Measurements from ENCODE around the gene PARP9.
"Not testable (repeated sequence)": the region's sequence is repeated elsewhere in the genome, so short reads cannot be mapped to it uniquely, and the experiment has no call there.

Gene PARP9

DNA sequence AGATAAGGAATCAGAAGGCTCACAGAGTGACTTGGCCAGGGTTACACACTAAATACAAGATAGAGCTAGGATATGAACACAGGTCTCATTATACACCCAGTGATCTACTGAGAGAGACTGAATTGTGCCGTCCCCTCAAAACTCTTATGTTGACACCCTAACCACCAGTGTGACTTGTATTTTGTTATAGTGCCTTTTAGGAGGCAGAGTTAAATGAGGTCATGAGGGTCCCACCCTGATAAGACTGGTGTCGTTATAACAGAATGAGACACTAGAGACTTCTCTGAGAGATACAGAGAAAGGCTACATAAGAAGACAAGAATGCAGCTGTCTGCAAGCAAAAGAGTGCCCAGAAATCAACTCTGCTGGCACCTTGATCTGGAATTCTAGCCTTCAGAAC lies 62.0 kb downstream of the PARP9 start:
- no peak overlapping the region for H3K27ac ChIP-seq (ENCODE audit: low read depth, low read length)
- H3K9me3 ChIP-seq (ENCODE audit: low read length): no peaks in the 10 kb centered on the region
- peaks cover 15% of the 10 kb centered on the region for H3K4me1 ChIP-seq (ENCODE audit: insufficient read depth, low read length)
- no peak overlapping the region for H3K9ac ChIP-seq (ENCODE audit: low read length)
- no peaks in the 10 kb centered on the region for H3K27me3 ChIP-seq (ENCODE audit: control insufficient read depth in 1 of 2, insufficient read depth in 2 of 2, low read length in 2 of 2)
- H3K4me3 ChIP-seq (ENCODE audit: low read depth in 1 of 2, low read length in 2 of 2): no peak overlapping the region
- no peaks in the 10 kb centered on the region for H3K36me3 ChIP-seq (ENCODE audit: insufficient read depth, low read length)

- H3K4me3 ChIP-seq (ENCODE audit: low read depth in 1 of 2, low read length in 2 of 2); H3K9ac ChIP-seq (ENCODE audit: low read length); H3K36me3 ChIP-seq (ENCODE audit: insufficient read depth, low read length); H3K27me3 ChIP-seq (ENCODE audit: control insufficient read depth in 1 of 2, insufficient read depth in 2 of 2, low read length in 2 of 2); H3K27ac ChIP-seq (ENCODE audit: low read depth, low read length); H3K9me3 ChIP-seq (ENCODE audit: low read length): not testable (repeated sequence)
- H3K4me1 ChIP-seq (ENCODE audit: insufficient read depth, low read length): peaks cover 11% of the 10 kb centered on the region
These were observed 63.1 kb downstream of the PARP9 start for GRCh38 chr3:122500964-122501363.

DNA sequence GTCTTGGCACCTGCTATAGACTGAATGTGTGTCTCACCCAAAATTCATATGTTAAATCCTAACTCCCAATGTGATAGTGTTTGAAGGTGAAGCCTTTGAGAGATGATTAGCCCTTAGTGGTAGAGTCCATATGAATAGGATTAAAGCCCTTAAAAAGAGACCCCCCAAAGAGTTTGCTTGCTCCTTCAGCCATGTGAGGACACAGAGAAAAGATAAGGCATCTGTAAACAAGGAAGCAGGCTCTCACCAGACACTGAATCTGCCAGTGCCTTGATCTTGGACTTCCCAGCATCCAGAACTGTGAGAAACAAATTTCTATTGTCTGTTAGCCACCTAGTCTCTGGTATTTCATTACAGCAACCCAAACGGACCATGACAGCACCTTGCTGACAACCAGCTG lies 65.9 kb downstream of the PARP9 start:
- Histone ChIP-seq H3K9me3 (ENCODE audit: low read length) (no peaks in the 10 kb centered on the region), H3K4me1 (ENCODE audit: insufficient read depth, low read length) (peaks cover 7% of the 10 kb centered on the region), H3K36me3 (ENCODE audit: insufficient read depth, low read length) (peaks cover 24% of the 10 kb centered on the region), H3K27me3 (ENCODE audit: control insufficient read depth in 1 of 2, insufficient read depth in 2 of 2, low read length in 2 of 2) (no peaks in the 10 kb centered on the region), H3K27ac (ENCODE audit: low read depth, low read length) (no peak overlapping the region), H3K9ac (ENCODE audit: low read length) (no peak overlapping the region), H3K4me3 (ENCODE audit: low read depth in 1 of 2, low read length in 2 of 2) (no peak overlapping the region)

GRCh38 chr3:122497425-122497824 lies 66.7 kb downstream of the PARP9 start:
- Histone ChIP-seq H3K4me3 (ENCODE audit: low read depth in 1 of 2, low read length in 2 of 2) (no peak overlapping the region), H3K9me3 (ENCODE audit: low read length) (no peaks in the 10 kb centered on the region), H3K36me3 (ENCODE audit: insufficient read depth, low read length) (peaks cover 28% of the 10 kb centered on the region), H3K27me3 (ENCODE audit: control insufficient read depth in 1 of 2, insufficient read depth in 2 of 2, low read length in 2 of 2) (no peaks in the 10 kb centered on the region), H3K4me1 (ENCODE audit: insufficient read depth, low read length) (peaks cover 4% of the 10 kb centered on the region), H3K27ac (ENCODE audit: low read depth, low read length) (no peak overlapping the region), H3K9ac (ENCODE audit: low read length) (no peak overlapping the region)

- H3K27ac ChIP-seq (ENCODE audit: low read depth, low read length): no peak overlapping the region
- no peaks in the 10 kb centered on the region for H3K27me3 ChIP-seq (ENCODE audit: control insufficient read depth in 1 of 2, insufficient read depth in 2 of 2, low read length in 2 of 2)
- H3K4me3 ChIP-seq (ENCODE audit: low read depth in 1 of 2, low read length in 2 of 2): no peak overlapping the region
- H3K36me3 ChIP-seq (ENCODE audit: insufficient read depth, low read length): peaks cover 28% of the 10 kb centered on the region
- no peak overlapping the region for H3K9ac ChIP-seq (ENCODE audit: low read length)
- H3K9me3 ChIP-seq (ENCODE audit: low read length): no peaks in the 10 kb centered on the region
- H3K4me1 ChIP-seq (ENCODE audit: insufficient read depth, low read length): no peaks in the 10 kb centered on the region
These were observed 67.6 kb downstream of the PARP9 start for GRCh38 chr3:122496508-122496907.

GRCh38 chr3:122493296-122493695 lies 70.8 kb downstream of the PARP9 start:
- no peaks in the 10 kb centered on the region for H3K4me1 ChIP-seq (ENCODE audit: insufficient read depth, low read length)
- no peaks in the 10 kb centered on the region for H3K27me3 ChIP-seq (ENCODE audit: control insufficient read depth in 1 of 2, insufficient read depth in 2 of 2, low read length in 2 of 2)
- H3K4me3 ChIP-seq (ENCODE audit: low read depth in 1 of 2, low read length in 2 of 2): no peak overlapping the region
- H3K9me3 ChIP-seq (ENCODE audit: low read length): no peaks in the 10 kb centered on the region
- H3K9ac ChIP-seq (ENCODE audit: low read length): no peak overlapping the region
- no peak overlapping the region for H3K27ac ChIP-seq (ENCODE audit: low read depth, low read length)
- H3K36me3 ChIP-seq (ENCODE audit: insufficient read depth, low read length): peaks cover 35% of the 10 kb centered on the region

DNA sequence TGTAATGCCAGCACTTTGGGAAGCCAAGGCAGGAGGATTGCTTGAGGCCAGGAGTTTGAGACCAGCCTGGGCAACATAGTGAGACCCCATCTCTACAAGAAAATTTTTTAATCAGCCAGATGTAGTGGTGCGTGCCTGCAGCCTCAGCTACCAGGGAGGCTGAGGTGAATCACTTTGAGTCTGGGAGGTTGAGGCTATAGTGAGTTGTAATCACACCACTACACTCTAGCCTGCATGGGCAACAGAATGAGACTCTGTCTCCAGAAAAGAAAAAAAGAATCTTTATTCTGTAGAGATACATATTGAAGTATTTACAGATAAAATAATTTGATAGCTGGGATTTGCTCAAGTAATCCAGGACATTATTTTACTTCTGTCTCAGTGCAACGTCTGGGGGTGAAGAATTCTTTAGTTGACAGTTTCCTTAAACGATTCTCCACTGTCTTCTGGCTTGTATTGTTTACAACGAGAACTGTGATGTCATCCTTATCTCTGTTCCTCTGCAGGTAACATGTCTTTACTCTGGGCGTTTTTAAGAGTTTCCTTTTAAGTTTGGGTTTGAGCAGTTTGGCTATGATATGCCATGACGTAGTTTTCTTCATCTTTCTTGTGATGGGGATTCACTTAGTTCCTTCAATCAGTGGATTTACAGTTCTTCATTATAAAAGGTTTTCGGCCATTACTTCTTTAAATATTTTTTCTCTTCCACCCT lies 75.7 kb downstream of the PARP9 start:
- peaks cover 13% of the 10 kb centered on the region for H3K36me3 ChIP-seq (ENCODE audit: insufficient read depth, low read length)
- no peak overlapping the region for H3K4me3 ChIP-seq (ENCODE audit: low read depth in 1 of 2, low read length in 2 of 2)
- H3K9me3 ChIP-seq (ENCODE audit: low read length): no peaks in the 10 kb centered on the region

DNA sequence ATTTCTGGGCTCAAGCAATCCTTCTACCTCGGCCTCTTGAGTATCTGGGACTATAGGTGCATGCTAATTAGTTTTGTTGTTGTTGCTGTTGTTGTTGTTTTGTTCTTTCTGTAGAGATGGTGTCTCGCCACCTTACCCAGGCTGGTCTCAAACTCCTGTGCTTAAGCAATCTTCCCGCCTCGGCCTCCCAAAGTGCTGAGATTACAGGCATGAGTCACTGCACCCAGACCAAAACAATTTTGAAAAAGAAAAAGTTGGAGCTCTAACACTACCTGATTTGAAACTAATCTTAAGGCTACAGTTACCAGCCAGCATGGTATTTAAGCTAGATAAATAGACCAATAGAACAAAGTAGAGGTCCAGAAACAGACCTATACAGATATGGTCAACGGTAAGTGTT lies 79.1 kb downstream of the PARP9 start:
- H3K4me3 ChIP-seq (ENCODE audit: low read depth in 1 of 2, low read length in 2 of 2): no peak overlapping the region
- H3K9me3 ChIP-seq (ENCODE audit: low read length): no peaks in the 10 kb centered on the region
- peaks cover 5% of the 10 kb centered on the region for H3K4me1 ChIP-seq (ENCODE audit: insufficient read depth, low read length)
- peaks cover 2% of the 10 kb centered on the region for H3K36me3 ChIP-seq (ENCODE audit: insufficient read depth, low read length)
- no peak overlapping the region for H3K9ac ChIP-seq (ENCODE audit: low read length)
- H3K27ac ChIP-seq (ENCODE audit: low read depth, low read length): no peak overlapping the region
- no peaks in the 10 kb centered on the region for H3K27me3 ChIP-seq (ENCODE audit: control insufficient read depth in 1 of 2, insufficient read depth in 2 of 2, low read length in 2 of 2)

More for the DNA sequence above, 75.7 kb downstream of the PARP9 start:
- H3K27ac ChIP-seq (ENCODE audit: low read depth, low read length): no peak overlapping the region
- no peaks in the 10 kb centered on the region for H3K4me1 ChIP-seq (ENCODE audit: insufficient read depth, low read length)
- no peaks in the 10 kb centered on the region for H3K27me3 ChIP-seq (ENCODE audit: control insufficient read depth in 1 of 2, insufficient read depth in 2 of 2, low read length in 2 of 2)
- no peak overlapping the region for H3K9ac ChIP-seq (ENCODE audit: low read length)

DNA sequence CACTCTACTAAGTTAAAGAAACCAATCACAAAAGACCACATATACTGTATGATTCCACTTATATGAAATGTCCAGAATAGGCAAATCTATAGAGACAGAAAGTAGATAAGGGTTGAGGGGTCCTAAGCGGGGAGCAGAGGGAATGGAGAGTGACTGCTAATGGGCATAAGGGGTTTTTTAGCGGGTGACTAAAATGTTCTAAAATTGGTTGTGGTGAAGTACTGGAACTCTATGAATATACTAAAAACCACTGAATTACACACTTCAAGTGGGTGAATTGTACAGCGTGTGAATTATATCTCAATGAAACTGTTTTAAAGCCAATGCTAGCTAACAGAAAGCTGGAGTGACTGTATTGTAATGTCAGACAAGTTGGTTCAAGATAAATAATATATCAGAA lies 82.7 kb downstream of the PARP9 start:
- Histone ChIP-seq H3K4me3 (ENCODE audit: low read depth in 1 of 2, low read length in 2 of 2) (no peak overlapping the region), H3K9me3 (ENCODE audit: low read length) (no peaks in the 10 kb centered on the region), H3K4me1 (ENCODE audit: insufficient read depth, low read length) (peaks cover 5% of the 10 kb centered on the region), H3K36me3 (ENCODE audit: insufficient read depth, low read length) (no peaks in the 10 kb centered on the region), H3K27me3 (ENCODE audit: control insufficient read depth in 1 of 2, insufficient read depth in 2 of 2, low read length in 2 of 2) (no peaks in the 10 kb centered on the region), H3K27ac (ENCODE audit: low read depth, low read length) (no peak overlapping the region), H3K9ac (ENCODE audit: low read length) (no peak overlapping the region)
